Retinal pigment epithelial cell (primary cell): Measurements from ENCODE around the gene BCL6B.

Source experiments
- DNase-seq: peaks from one replicate; pipeline ENCODE4 v3.0.0-alpha.2; 2010; ENCODE audit warnings: low read depth
- H3K4me3 ChIP-seq: 2 replicates; pipeline ENCODE4 v1.5.1; 2011; ENCODE audit warnings: mild to moderate bottlenecking, low read length, control low read depth, moderate library complexity
- CTCF ChIP-seq: conservative IDR thresholded peaks from 2 replicates; pipeline ENCODE4 v1.5.1; 2011; ENCODE audit warnings: low read depth, low read length, control low read depth, inconsistent platforms

Gene BCL6B

GRCh38 chr17:7002288-7003047 is 20.4 kb upstream of the BCL6B start:
- TF ChIP-seq CTCF, result no peak
- H3K4me3 ChIP-seq, result no peak overlapping the region
- no peak for DNase-seq

GRCh38 chr17:7003745-7004144 is 19.1 kb upstream of the BCL6B start:
- H3K4me3 ChIP-seq, result no peak overlapping the region
- no peak for TF ChIP-seq CTCF
- DNase-seq, result no peak

GRCh38 chr17:7004398-7005253 is 18.2 kb upstream of the BCL6B start:
- peak; percentile 65 for TF ChIP-seq CTCF
- H3K4me3 ChIP-seq, result no peak overlapping the region
- no peak for DNase-seq

GRCh38 chr17:7005716-7006115 is 17.1 kb upstream of the BCL6B start:
- no peak for TF ChIP-seq CTCF
- DNase-seq, result no peak
- no peak overlapping the region for H3K4me3 ChIP-seq

GRCh38 chr17:7007143-7007542 is 15.7 kb upstream of the BCL6B start:
- TF ChIP-seq CTCF, result no peak
- DNase-seq, result no peak
- no peak overlapping the region for H3K4me3 ChIP-seq

- H3K4me3 ChIP-seq, result no peak overlapping the region
- no peak for TF ChIP-seq CTCF
Observed at GRCh38 chr17:7010523-7010922, 12.3 kb upstream of the BCL6B start.

More at GRCh38 chr17:7010523-7010922, 12.3 kb upstream of the BCL6B start:
- no peak for DNase-seq
